Measurements from ENCODE around the gene TOM1. TPM values are rescaled to one million over a fixed set of nuclear protein-coding genes. Genes with fewer than 3 reads are reported as not detected.

The TOM1 gene
- total and polyA plus RNA-seq, 2 of the 13 experiments (the other 11 are each of a cell fraction or from before 2014, with no cell fraction given): 30.8 to 87.3 TPM

DNA sequence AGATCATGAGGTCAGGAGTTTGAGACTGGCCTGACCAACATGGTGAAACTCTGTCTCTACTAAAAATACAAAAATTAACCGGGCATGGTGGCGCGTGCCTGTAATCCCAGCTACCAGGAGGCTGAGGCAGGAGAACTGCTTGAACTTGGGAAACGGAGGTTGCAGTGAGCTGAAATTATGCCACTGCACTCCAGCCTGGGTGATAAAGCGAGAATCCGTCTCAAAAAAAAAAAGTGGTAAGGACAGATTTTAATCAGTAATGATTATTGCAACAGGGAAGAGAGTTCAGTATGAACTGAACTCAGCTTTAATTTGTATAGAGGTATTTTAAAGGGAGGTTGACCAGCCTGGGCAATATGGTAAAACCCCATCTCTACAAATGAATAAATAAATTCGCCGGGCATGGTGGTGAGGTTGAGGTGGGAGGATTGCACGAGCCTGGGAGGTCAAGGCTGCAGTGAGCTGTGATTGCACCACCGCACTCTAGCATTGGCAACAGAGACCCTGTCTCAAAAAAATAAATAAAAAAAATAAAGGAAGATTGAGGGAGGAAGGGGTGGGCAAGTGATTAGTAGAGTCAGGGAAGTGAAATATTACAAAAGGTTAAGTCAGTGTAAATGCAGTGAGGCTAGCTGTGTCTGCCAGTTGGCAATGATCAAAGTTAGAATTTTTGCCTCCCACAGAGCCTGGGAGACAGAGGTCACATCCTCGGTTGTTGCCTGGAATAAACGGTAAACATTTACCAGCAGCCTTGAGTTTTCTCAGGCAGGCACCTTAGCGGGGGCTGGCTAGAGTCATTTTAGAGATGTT is 97.6 kb downstream of the TOM1 start (continued):
- TF ChIP-seq ZBTB20 (CRISPR knock-in tag; IDR thresholded peaks at IDR 0.05; ENCODE audit: borderline replicate concordance, low read depth) (peak; percentile 31; the same call in 1 of the 2 replicates), ISL2 (CRISPR knock-in tag; IDR thresholded peaks at IDR 0.05) (peak; percentile 50; the same call in 1 of the 2 replicates), ZBTB38 (CRISPR knock-in tag; IDR thresholded peaks at IDR 0.05) (no peak), ZNF383 (CRISPR knock-in tag; IDR thresholded peaks at IDR 0.05; ENCODE audit: borderline replicate concordance) (no peak), MXI1 (IDR thresholded peaks at IDR 0.05; ENCODE audit: borderline replicate concordance, low read depth, low read length) (no peak), RNF2 (conservative IDR thresholded peaks at IDR 0.05; ENCODE audit: low read depth) (no peak), ZNF496 (CRISPR knock-in tag; IDR thresholded peaks at IDR 0.05; ENCODE audit: insufficient replicate concordance) (no peak), GATA4 (IDR thresholded peaks at IDR 0.05; ENCODE audit: borderline replicate concordance, low read depth) (no peak), GPN1 (CRISPR knock-in tag; IDR thresholded peaks at IDR 0.05; ENCODE audit: borderline replicate concordance) (no peak), HDAC1 (CRISPR knock-in tag; IDR thresholded peaks at IDR 0.05) (no peak; the same call in 1 of the 2 replicates), NPAS2 (CRISPR knock-in tag; IDR thresholded peaks at IDR 0.05; ENCODE audit: borderline replicate concordance) (no peak), ZMYM4 (CRISPR knock-in tag; IDR thresholded peaks at IDR 0.05) (0 out of 2 replicates have a peak, but pooled peaks have one; percentile 9), MIER3 (CRISPR knock-in tag; IDR thresholded peaks at IDR 0.05; ENCODE audit: borderline replicate concordance) (no peak), SPEN (CRISPR knock-in tag; IDR thresholded peaks at IDR 0.05; ENCODE audit: low read depth) (no peak), ZNF558 (CRISPR knock-in tag; IDR thresholded peaks at IDR 0.05; ENCODE audit: borderline replicate concordance) (no peak), HDAC6 (IDR thresholded peaks at IDR 0.05; ENCODE audit: low read depth, low read length) (no peak), HNRNPUL1 (IDR thresholded peaks at IDR 0.05; ENCODE audit: low read depth, low read length) (no peak), EP300 (IDR thresholded peaks at IDR 0.05; ENCODE audit: low read depth in 2 of 2, low read length in 2 of 2) (peak in 1 of 2 experiments; percentile 77; a peak in 2 of 4 replicates), EP300 (CRISPR knock-in tag; IDR thresholded peaks at IDR 0.05; ENCODE audit: borderline replicate concordance) (no peak; the same call in 1 of the 2 replicates), ZNF616 (CRISPR knock-in tag; IDR thresholded peaks at IDR 0.05; ENCODE audit: low read depth) (no peak), ZNF589 (CRISPR knock-in tag; conservative IDR thresholded peaks at IDR 0.05) (no peak), RELA (CRISPR knock-in tag; IDR thresholded peaks at IDR 0.05) (no peak), GATAD2A (CRISPR knock-in tag; IDR thresholded peaks at IDR 0.05) (peak; percentile 70), ZEB1 (IDR thresholded peaks at IDR 0.05; ENCODE audit: insufficient replicate concordance, low read depth) (no peak), ZNF878 (CRISPR knock-in tag; IDR thresholded peaks at IDR 0.05) (no peak), ZBTB21 (CRISPR knock-in tag; IDR thresholded peaks at IDR 0.05) (no peak), ZNF451 (CRISPR knock-in tag; IDR thresholded peaks at IDR 0.05) (no peak)
- TF ChIP-seq, protein P1, sequence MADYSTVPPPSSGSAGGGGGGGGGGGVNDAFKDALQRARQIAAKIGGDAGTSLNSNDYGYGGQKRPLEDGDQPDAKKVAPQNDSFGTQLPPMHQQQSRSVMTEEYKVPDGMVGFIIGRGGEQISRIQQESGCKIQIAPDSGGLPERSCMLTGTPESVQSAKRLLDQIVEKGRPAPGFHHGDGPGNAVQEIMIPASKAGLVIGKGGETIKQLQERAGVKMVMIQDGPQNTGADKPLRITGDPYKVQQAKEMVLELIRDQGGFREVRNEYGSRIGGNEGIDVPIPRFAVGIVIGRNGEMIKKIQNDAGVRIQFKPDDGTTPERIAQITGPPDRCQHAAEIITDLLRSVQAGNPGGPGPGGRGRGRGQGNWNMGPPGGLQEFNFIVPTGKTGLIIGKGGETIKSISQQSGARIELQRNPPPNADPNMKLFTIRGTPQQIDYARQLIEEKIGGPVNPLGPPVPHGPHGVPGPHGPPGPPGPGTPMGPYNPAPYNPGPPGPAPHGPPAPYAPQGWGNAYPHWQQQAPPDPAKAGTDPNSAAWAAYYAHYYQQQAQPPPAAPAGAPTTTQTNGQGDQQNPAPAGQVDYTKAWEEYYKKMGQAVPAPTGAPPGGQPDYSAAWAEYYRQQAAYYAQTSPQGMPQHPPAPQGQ (CRISPR knock-in tag; IDR thresholded peaks at IDR 0.05; ENCODE audit: borderline replicate concordance): no peak
- TF ChIP-seq, protein P2, sequence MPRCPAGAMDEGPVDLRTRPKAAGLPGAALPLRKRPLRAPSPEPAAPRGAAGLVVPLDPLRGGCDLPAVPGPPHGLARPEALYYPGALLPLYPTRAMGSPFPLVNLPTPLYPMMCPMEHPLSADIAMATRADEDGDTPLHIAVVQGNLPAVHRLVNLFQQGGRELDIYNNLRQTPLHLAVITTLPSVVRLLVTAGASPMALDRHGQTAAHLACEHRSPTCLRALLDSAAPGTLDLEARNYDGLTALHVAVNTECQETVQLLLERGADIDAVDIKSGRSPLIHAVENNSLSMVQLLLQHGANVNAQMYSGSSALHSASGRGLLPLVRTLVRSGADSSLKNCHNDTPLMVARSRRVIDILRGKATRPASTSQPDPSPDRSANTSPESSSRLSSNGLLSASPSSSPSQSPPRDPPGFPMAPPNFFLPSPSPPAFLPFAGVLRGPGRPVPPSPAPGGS (CRISPR knock-in tag; IDR thresholded peaks at IDR 0.05): no peak
